ENCODE measurements around the gene ATP1A1.

Gene ATP1A1

DNA sequence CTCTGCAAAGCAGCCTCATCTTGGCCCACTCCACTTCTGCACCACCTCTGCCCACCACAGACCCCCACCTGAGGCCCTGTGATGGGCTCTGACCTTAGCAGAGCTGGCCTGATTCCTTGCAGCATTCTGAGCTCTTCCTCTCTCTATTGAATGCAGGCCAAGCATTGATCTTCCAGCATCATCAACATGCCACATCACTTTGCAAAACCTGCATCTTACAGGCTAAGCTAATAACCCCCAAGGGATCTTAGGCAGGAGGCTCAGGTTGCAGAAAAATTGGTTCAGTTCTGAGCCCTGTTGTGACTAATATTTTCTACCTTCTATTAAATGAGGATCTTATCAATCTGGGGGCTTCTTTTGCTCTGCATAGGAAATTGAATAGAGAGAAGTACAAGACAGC is 78.7 kb downstream of the ATP1A1 start:
- H3K27ac ChIP-seq (ENCODE audit: extremely low read depth, low read depth, low read length): no peak overlapping the region

More for the DNA sequence above, 78.7 kb downstream of the ATP1A1 start:
- Histone ChIP-seq H3K4me1 (ENCODE audit: control insufficient read depth, insufficient read depth, low read length) (peaks cover 3% of the 10 kb centered on the region; the same call in 1 of the 2 replicates), H3K4me3 (ENCODE audit: low read depth, low read length) (no peak overlapping the region), H3K36me3 (ENCODE audit: control insufficient read depth in 2 of 2, insufficient read depth in 1 of 2, low read length in 2 of 2) (no peaks in the 10 kb centered on the region), H3K9me3 (ENCODE audit: control insufficient read depth, insufficient read depth, low read depth, low read length) (no peaks in the 10 kb centered on the region)
- ChIA-PET POLR2A (no interaction called here), CTCF (no interaction called here)
- TF ChIP-seq ZNF76 (tag by site-specific recombination; IDR thresholded peaks at IDR 0.05; ENCODE audit: borderline replicate concordance, low read depth): no peak
- no peak for TF ChIP-seq MZF1 (tag by site-specific recombination; IDR thresholded peaks at IDR 0.05; ENCODE audit: borderline replicate concordance)
- TF ChIP-seq, protein P1, sequence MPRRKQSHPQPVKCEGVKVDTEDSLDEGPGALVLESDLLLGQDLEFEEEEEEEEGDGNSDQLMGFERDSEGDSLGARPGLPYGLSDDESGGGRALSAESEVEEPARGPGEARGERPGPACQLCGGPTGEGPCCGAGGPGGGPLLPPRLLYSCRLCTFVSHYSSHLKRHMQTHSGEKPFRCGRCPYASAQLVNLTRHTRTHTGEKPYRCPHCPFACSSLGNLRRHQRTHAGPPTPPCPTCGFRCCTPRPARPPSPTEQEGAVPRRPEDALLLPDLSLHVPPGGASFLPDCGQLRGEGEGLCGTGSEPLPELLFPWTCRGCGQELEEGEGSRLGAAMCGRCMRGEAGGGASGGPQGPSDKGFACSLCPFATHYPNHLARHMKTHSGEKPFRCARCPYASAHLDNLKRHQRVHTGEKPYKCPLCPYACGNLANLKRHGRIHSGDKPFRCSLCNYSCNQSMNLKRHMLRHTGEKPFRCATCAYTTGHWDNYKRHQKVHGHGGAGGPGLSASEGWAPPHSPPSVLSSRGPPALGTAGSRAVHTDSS (tag by site-specific recombination; IDR thresholded peaks at IDR 0.05): no peak
- no peak for TF ChIP-seq ZNF175 (tag by site-specific recombination; IDR thresholded peaks at IDR 0.05)
- no peak for TF ChIP-seq ZNF529 (tag by site-specific recombination; IDR thresholded peaks at IDR 0.05; ENCODE audit: insufficient replicate concordance)
- TF ChIP-seq ZNF174 (tag by site-specific recombination; IDR thresholded peaks at IDR 0.05): no peak
- TF ChIP-seq MYNN (tag by site-specific recombination; IDR thresholded peaks at IDR 0.05; ENCODE audit: borderline replicate concordance): no peak
- TF ChIP-seq ZBTB7A (tag by site-specific recombination; IDR thresholded peaks at IDR 0.05; ENCODE audit: low read depth): no peak
- TF ChIP-seq ZNF221 (tag by site-specific recombination; IDR thresholded peaks at IDR 0.05; ENCODE audit: borderline replicate concordance): no peak
- no peak for TF ChIP-seq ZNF155 (tag by site-specific recombination; IDR thresholded peaks at IDR 0.05)
- TF ChIP-seq, protein P2, sequence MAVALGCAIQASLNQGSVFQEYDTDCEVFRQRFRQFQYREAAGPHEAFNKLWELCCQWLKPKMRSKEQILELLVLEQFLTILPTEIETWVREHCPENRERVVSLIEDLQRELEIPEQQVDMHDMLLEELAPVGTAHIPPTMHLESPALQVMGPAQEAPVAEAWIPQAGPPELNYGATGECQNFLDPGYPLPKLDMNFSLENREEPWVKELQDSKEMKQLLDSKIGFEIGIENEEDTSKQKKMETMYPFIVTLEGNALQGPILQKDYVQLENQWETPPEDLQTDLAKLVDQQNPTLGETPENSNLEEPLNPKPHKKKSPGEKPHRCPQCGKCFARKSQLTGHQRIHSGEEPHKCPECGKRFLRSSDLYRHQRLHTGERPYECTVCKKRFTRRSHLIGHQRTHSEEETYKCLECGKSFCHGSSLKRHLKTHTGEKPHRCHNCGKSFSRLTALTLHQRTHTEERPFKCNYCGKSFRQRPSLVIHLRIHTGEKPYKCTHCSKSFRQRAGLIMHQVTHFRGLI (tag by site-specific recombination; IDR thresholded peaks at IDR 0.05): no peak
- TF ChIP-seq, protein P3, sequence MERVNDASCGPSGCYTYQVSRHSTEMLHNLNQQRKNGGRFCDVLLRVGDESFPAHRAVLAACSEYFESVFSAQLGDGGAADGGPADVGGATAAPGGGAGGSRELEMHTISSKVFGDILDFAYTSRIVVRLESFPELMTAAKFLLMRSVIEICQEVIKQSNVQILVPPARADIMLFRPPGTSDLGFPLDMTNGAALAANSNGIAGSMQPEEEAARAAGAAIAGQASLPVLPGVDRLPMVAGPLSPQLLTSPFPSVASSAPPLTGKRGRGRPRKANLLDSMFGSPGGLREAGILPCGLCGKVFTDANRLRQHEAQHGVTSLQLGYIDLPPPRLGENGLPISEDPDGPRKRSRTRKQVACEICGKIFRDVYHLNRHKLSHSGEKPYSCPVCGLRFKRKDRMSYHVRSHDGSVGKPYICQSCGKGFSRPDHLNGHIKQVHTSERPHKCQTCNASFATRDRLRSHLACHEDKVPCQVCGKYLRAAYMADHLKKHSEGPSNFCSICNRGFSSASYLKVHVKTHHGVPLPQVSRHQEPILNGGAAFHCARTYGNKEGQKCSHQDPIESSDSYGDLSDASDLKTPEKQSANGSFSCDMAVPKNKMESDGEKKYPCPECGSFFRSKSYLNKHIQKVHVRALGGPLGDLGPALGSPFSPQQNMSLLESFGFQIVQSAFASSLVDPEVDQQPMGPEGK (tag by site-specific recombination; IDR thresholded peaks at IDR 0.05): no peak
- TF ChIP-seq MEIS1 (CRISPR knock-in tag; IDR thresholded peaks at IDR 0.05; ENCODE audit: borderline replicate concordance): no peak
- TF ChIP-seq, protein P4, sequence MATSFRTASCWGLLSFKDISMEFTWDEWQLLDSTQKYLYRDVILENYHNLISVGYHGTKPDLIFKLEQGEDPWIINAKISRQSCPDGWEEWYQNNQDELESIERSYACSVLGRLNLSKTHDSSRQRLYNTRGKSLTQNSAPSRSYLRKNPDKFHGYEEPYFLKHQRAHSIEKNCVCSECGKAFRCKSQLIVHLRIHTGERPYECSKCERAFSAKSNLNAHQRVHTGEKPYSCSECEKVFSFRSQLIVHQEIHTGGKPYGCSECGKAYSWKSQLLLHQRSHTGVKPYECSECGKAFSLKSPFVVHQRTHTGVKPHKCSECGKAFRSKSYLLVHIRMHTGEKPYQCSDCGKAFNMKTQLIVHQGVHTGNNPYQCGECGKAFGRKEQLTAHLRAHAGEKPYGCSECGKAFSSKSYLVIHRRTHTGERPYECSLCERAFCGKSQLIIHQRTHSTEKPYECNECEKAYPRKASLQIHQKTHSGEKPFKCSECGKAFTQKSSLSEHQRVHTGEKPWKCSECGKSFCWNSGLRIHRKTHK (tag by site-specific recombination; IDR thresholded peaks at IDR 0.05): no peak
- TF ChIP-seq, protein P5, sequence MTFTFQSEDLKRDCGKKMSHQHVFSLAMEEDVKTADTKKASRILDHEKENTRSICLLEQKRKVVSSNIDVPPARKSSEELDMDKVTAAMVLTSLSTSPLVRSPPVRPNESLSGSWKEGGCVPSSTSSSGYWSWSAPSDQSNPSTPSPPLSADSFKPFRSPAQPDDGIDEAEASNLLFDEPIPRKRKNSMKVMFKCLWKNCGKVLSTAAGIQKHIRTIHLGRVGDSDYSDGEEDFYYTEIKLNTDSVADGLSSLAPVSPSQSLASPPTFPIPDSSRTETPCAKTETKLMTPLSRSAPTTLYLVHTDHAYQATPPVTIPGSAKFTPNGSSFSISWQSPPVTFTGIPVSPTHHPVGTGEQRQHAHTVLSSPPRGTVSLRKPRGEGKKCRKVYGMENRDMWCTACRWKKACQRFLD (tag by site-specific recombination; IDR thresholded peaks at IDR 0.05): no peak
- TF ChIP-seq GLI2 (tag by site-specific recombination; IDR thresholded peaks at IDR 0.05; ENCODE audit: borderline replicate concordance, low read depth): no peak
- TF ChIP-seq, protein P6, sequence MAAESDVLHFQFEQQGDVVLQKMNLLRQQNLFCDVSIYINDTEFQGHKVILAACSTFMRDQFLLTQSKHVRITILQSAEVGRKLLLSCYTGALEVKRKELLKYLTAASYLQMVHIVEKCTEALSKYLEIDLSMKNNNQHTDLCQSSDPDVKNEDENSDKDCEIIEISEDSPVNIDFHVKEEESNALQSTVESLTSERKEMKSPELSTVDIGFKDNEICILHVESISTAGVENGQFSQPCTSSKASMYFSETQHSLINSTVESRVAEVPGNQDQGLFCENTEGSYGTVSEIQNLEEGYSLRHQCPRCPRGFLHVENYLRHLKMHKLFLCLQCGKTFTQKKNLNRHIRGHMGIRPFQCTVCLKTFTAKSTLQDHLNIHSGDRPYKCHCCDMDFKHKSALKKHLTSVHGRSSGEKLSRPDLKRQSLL (tag by site-specific recombination; IDR thresholded peaks at IDR 0.05): no peak
- TF ChIP-seq, protein P7, sequence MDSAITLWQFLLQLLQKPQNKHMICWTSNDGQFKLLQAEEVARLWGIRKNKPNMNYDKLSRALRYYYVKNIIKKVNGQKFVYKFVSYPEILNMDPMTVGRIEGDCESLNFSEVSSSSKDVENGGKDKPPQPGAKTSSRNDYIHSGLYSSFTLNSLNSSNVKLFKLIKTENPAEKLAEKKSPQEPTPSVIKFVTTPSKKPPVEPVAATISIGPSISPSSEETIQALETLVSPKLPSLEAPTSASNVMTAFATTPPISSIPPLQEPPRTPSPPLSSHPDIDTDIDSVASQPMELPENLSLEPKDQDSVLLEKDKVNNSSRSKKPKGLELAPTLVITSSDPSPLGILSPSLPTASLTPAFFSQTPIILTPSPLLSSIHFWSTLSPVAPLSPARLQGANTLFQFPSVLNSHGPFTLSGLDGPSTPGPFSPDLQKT (IDR thresholded peaks at IDR 0.05; ENCODE audit: borderline replicate concordance, low read depth, low read length): no peak
- no peak for TF ChIP-seq ZNF302 (tag by site-specific recombination; IDR thresholded peaks at IDR 0.05; ENCODE audit: low read depth)
